Prostate gland (tissue), 2 donors: ENCODE data around the gene USP24. TPM values are rescaled to one million over a fixed set of nuclear protein-coding genes. Genes with fewer than 3 reads are reported as not detected.

ENCODE experiments used
- DNase-seq: peaks from one replicate; pipeline ENCODE4 v3.0.0-alpha.2; 2019; ENCODE audit warnings: low spot score
- H3K27ac ChIP-seq, 2 donors: fragments of 200-600 bp; sonication (generic); 2 replicates each; pipeline ENCODE4 v1.5.1; 2017 to 2019
- H3K27me3 ChIP-seq: fragments of 200-600 bp; sonication (generic); replicated peaks from 2 replicates; pipeline ENCODE4 v1.5.1; 2019; ENCODE audit not compliant: insufficient read depth
- H3K36me3 ChIP-seq, 2 donors: fragments of 200-600 bp; sonication (generic); 1 replicate in 1 of 2; 2 replicates in 1 of 2; pipeline versions ENCODE4 v1.5.1 to v1.8.1; 2017 to 2019
- H3K4me1 ChIP-seq: fragments of 200-600 bp; sonication (generic); replicated peaks from 2 replicates; pipeline ENCODE4 v1.5.1; 2019
- H3K4me3 ChIP-seq, 2 donors: fragments of 200-600 bp; sonication (generic); 2 replicates each; pipeline ENCODE4 v1.5.1; 2017 to 2019
- H3K9me3 ChIP-seq: fragments of 200-600 bp; sonication (generic); 2 replicates; pipeline ENCODE4 v1.5.1; 2017
- CTCF ChIP-seq, 4 experiments: fragments of 200-600 bp in 2 of 4; fragments of 450-650 bp in 2 of 4; sonication (generic) in 2 of 4; IDR thresholded peaks; 1 replicate in 3 of 4; 2 replicates in 1 of 4; pipeline ENCODE4 v1.5.1; 2016 to 2019; ENCODE audit warnings: antibody characterized with exemption in 4 of 4, mild to moderate bottlenecking in 2 of 4, moderate library complexity in 2 of 4
- POLR2A ChIP-seq: fragments of 450-650 bp; IDR thresholded peaks from one replicate; pipeline ENCODE4 v1.6.1; 2016; ENCODE audit warnings: antibody characterized with exemption, mild to moderate bottlenecking
- POLR2AphosphoS5 ChIP-seq: sonication (generic); formaldehyde crosslinking; IDR thresholded peaks from one replicate; pipeline ENCODE4 v1.6.1; 2017; ENCODE audit warnings: antibody characterized with exemption
- WGBS: methylation state at CpG from one replicate; pipeline ENCODE4 v1.1.5; 2018; 5-methylcytosine and 5-hydroxymethylcytosine counted together
- intact Hi-C: fragments of 100-400 bp; cut with DNase I; formaldehyde crosslinking; loops from one replicate; pipeline ENCODE4 v1.14.2; 2022
- microRNA-seq: library from miRNA; unstranded; fragments of <30 nt; microRNA quantifications from one replicate; pipeline ENCODE4, GENCODE V29; 2016
- small RNA-seq, 2 donors: library from RNA; depleted of rRNA; stranded (forward); fragments of <200 nt; gene quantifications; one replicate each; pipeline ENCODE3, GENCODE V24; 2016
- total RNA-seq, 2 donors: library from RNA; depleted of rRNA; stranded (reverse); fragments of >200 nt; gene quantifications; one replicate each; pipeline ENCODE4 v1.1.0, GENCODE V29; 2016

USP24 gene
- total RNA-seq, 2 donors from 2014 or later = 29.7 to 44.6 TPM

GRCh38 chr1:55018395-55018794, 196.8 kb downstream of the USP24 start:
- Histone ChIP-seq H3K4me3 (no peak overlapping the region), H3K4me1 (no peaks in the 10 kb centered on the region), H3K27ac (no peak overlapping the region), H3K9me3 (no peaks in the 10 kb centered on the region), H3K36me3 (no peaks in the 10 kb centered on the region), H3K27me3 (no peaks in the 10 kb centered on the region)
- no peak for DNase-seq
- intact Hi-C loops = no loop called here
- TF ChIP-seq POLR2A (no peak), POLR2AphosphoS5 (no peak), CTCF (IDR thresholded peaks at IDR 0.05) (no peak)
- 88% methylated on average over 9 of the region's 9 CpGs for WGBS

Small RNA genes within 50 kb of the gene (microRNA-seq; reads per million reads assigned to microRNA genes)
- gene MIR4422 = 0.25 reads per million

Small RNA genes within 50 kb of the gene (small RNA-seq; reads per million reads assigned to genes)
- gene MIR4422 = 0 reads per million in 2 donors

Other genes with a start within 250 kb of the USP24 start
- 1 to 10 TPM; 2.4 to 5.4 TPM for gene TMEM61, start 234.7 kb downstream of the USP24 start, total RNA-seq
- under 1 TPM in 1 of 2 donors, not detected in 1; 0.11 TPM for gene BSND, start 216.4 kb downstream of the USP24 start, total RNA-seq
- gene PCSK9, start 175.8 kb downstream of the USP24 start, total RNA-seq = under 1 TPM in 1 of 2 donors, not detected in 1; 0.45 TPM